Posterior vena cava (tissue), 2 donors: ENCODE measurements around the gene PRDM10. TPM values are rescaled to one million over a fixed set of nuclear protein-coding genes. Genes with fewer than 3 reads are reported as not detected.
"Not testable (repeated sequence)": the region's sequence is repeated elsewhere in the genome, so short reads cannot be mapped to it uniquely, and the experiment has no call there.

Experiments used
- DNase-seq: peaks from one replicate; pipeline ENCODE4 v3.0.0-alpha.2; 2020; ENCODE audit warnings: low spot score
- intact Hi-C, 2 donors: fragments of 100-400 bp; cut with DNase I; formaldehyde crosslinking; loops; one replicate each; pipeline versions ENCODE4 v1.14.1 to v1.14.2; 2022 to 2023
- total RNA-seq, 2 donors: library from RNA; stranded (reverse); fragmentation: NEBNext Ultra II Directional; extraction: Animal tissue kit (Norgen Biotek cat#: 25700); gene quantifications; one replicate each; pipeline ENCODE4 v1.2.1, GENCODE V29; 2021
- donor health status: DM: yes; HTN: yes; CAD: no.
- donor health status: DM: yes; HTN: yes; CAD: no.

The PRDM10 gene
- total RNA-seq, 2 donors from 2014 or later: 5.0 to 10.7 TPM

- intact Hi-C loops: no loop called here
- DNase-seq: no peak
These were observed 72.3 kb downstream of the PRDM10 start for GRCh38 chr11:129930296-129930695.

GRCh38 chr11:129929721-129930120 is 72.9 kb downstream of the PRDM10 start:
- no peak for DNase-seq
- intact Hi-C loops: no loop called here

GRCh38 chr11:129928923-129929692 is 73.5 kb downstream of the PRDM10 start:
- no peak for DNase-seq
- intact Hi-C loops: no loop called here

GRCh38 chr11:129922674-129923073 is 80.0 kb downstream of the PRDM10 start:
- DNase-seq: no peak
- intact Hi-C loops: loop anchor here (5.0 kb wide), 1 partner anchor 210 kb away; no protein-coding TSS in a partner anchor

- intact Hi-C loops: no loop called here
- no peak for DNase-seq
These were observed 84.3 kb downstream of the PRDM10 start for GRCh38 chr11:129918361-129918760.

GRCh38 chr11:129917231-129917630 is 85.4 kb downstream of the PRDM10 start:
- DNase-seq: no peak
- intact Hi-C loops: no loop called here

GRCh38 chr11:129911298-129911697 is 91.3 kb downstream of the PRDM10 start:
- intact Hi-C loops: no loop called here
- no peak for DNase-seq

- no peak for DNase-seq
- intact Hi-C loops: no loop called here
These were observed 92.3 kb downstream of the PRDM10 start for GRCh38 chr11:129910360-129910759.

GRCh38 chr11:129905402-129905801 is 97.2 kb downstream of the PRDM10 start:
- intact Hi-C loops: no loop called here
- DNase-seq: no peak

- no peak for DNase-seq
- intact Hi-C loops: no loop called here
These were observed 106.6 kb downstream of the PRDM10 start for GRCh38 chr11:129896062-129896461.

GRCh38 chr11:129895126-129896041 is 107.3 kb downstream of the PRDM10 start, which contains the start of gene NFRKB:
Gene NFRKB (minus strand): TSS chr11:129895578. CDS start chr11:129892849, 2,729 bp downstream.
- peak; percentile 96 for DNase-seq
- intact Hi-C loops: no loop called here

- intact Hi-C loops: no loop called here
- no peak for DNase-seq
These were observed 108.1 kb downstream of the PRDM10 start for GRCh38 chr11:129894278-129895125.

GRCh38 chr11:129888451-129888850 is 114.2 kb downstream of the PRDM10 start:
- intact Hi-C loops: no loop called here
- no peak for DNase-seq

GRCh38 chr11:129885381-129885780 is 117.3 kb downstream of the PRDM10 start:
- DNase-seq: no peak
- intact Hi-C loops: no loop called here

- no peak for DNase-seq
- intact Hi-C loops: no loop called here
These were observed 118.1 kb downstream of the PRDM10 start for GRCh38 chr11:129884581-129884980.

- intact Hi-C loops: no loop called here
- DNase-seq: no peak
These were observed 121.0 kb downstream of the PRDM10 start for GRCh38 chr11:129881570-129882170.

- intact Hi-C loops: no loop called here
- DNase-seq: no peak
These were observed 122.3 kb downstream of the PRDM10 start for GRCh38 chr11:129880311-129880710.

- DNase-seq: no peak
- intact Hi-C loops: no loop called here
These were observed 130.7 kb downstream of the PRDM10 start for GRCh38 chr11:129871914-129872313.

- intact Hi-C loops: not testable (repeated sequence)
These were observed 134.0 kb downstream of the PRDM10 start for GRCh38 chr11:129868626-129869025.

More at GRCh38 chr11:129868626-129869025, 134.0 kb downstream of the PRDM10 start:
- not testable (repeated sequence) for DNase-seq
